Esophagus squamous epithelium (tissue), 4 donors: ENCODE measurements around the gene TOB1.

Experiments used
- CTCF ChIP-seq, 6 experiments: fragments of 450-650 bp in 4 of 6; fragments of 200-600 bp in 2 of 6; sonication (generic) in 2 of 6; IDR thresholded peaks; one replicate each; pipeline ENCODE4 v1.5.1; 2016 to 2019; ENCODE audit warnings: antibody characterized with exemption in 6 of 6, mild to moderate bottlenecking in 4 of 6, moderate library complexity in 4 of 6
- POLR2A ChIP-seq, 4 donors: fragments of 450-650 bp; IDR thresholded peaks; one replicate each; pipeline ENCODE4 v1.6.1; 2017; ENCODE audit warnings: antibody characterized with exemption in 4 of 4, mild to moderate bottlenecking in 4 of 4, moderate library complexity in 3 of 4

- TF ChIP-seq POLR2A (IDR thresholded peaks at IDR 0.05) (no peak), CTCF (IDR thresholded peaks at IDR 0.05) (no peak)
These were observed 17.4 kb downstream of the TOB1 start for GRCh38 chr17:50848711-50849110.
